ENCODE measurements around the gene SRPK1.

The SRPK1 gene

GRCh38 chr6:35824552-35825192 lies 96.2 kb downstream of the SRPK1 start:
- H3K27ac ChIP-seq: no peak overlapping the region
- TF ChIP-seq CTCF (conservative IDR thresholded peaks at IDR 0.05): no peak

GRCh38 chr6:35823601-35824000 lies 97.3 kb downstream of the SRPK1 start:
- TF ChIP-seq CTCF (conservative IDR thresholded peaks at IDR 0.05): no peak
- H3K27ac ChIP-seq: no peak overlapping the region

GRCh38 chr6:35817515-35817914 lies 103.4 kb downstream of the SRPK1 start:
- TF ChIP-seq CTCF (conservative IDR thresholded peaks at IDR 0.05): no peak
- no peak overlapping the region for H3K27ac ChIP-seq

GRCh38 chr6:35811699-35811995 lies 109.3 kb downstream of the SRPK1 start:
- no peak for TF ChIP-seq CTCF (conservative IDR thresholded peaks at IDR 0.05)
- no peak overlapping the region for H3K27ac ChIP-seq

DNA sequence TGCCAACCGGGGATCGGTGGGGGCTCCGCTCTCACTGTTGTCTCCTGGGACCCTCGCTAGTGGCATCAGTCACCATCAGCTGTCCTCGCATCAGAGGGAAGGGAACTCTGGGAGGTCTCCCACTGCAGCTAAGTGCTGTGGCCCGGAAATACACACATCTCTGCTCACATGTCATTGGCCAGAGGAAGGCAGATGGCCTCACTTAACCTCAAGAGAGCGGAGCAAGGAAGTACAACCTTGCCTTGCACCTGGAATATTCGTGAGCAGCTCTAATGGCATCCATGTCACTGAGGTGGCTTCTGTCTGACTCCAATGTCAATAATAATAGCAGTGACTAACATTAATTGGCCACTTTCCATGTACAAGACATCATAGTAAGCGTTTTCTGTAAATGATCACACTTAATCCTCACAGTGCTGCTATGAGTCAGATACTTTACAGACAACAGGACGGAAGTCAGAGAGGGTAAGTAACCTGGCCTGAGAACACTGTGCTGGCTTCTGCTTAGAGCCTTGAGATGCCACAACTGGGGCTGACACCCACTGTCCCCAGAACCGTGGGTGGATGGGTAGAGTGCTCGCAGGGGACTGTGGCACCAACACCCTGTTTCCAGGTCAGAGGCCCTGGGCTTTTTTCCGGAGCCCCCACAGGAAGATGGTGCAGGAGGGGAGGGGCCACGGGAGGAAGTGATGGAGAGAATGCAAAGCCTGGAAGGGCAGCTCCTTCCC lies 109.8 kb downstream of the SRPK1 start:
- no peak for TF ChIP-seq CTCF (conservative IDR thresholded peaks at IDR 0.05)
- no peak overlapping the region for H3K27ac ChIP-seq

- no peak overlapping the region for H3K27ac ChIP-seq
- TF ChIP-seq CTCF (conservative IDR thresholded peaks at IDR 0.05): no peak
These were observed 111.1 kb downstream of the SRPK1 start for GRCh38 chr6:35809809-35810208.

- H3K27ac ChIP-seq: no peak overlapping the region
- TF ChIP-seq CTCF (conservative IDR thresholded peaks at IDR 0.05): no peak
These were observed 112.2 kb downstream of the SRPK1 start for GRCh38 chr6:35808688-35809087.
